ENCODE data around the gene PPFIBP1.

DNA sequence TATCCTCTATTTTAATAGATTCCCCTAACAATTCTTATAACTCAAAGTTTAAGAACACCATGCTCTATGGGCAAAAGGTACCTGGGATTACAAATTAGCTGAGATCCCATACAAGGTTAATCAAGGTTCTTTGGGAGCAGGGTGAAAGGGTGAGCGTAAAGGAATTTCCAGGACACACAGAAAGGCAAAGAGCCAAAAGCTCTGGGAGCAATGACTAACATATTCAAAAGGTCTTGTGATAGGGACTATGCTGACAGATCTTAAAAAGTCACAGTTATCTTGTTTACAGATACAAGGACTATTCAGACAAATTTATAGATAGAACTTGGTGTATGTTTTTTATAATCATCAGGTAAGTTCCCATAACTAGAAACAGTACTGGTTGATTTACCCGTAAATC is 19.5 kb upstream of the PPFIBP1 start:
- TF ChIP-seq POLR2AphosphoS5 (IDR thresholded peaks at IDR 0.05; ENCODE audit: low read depth, low read length), result no peak
- no peak for TF ChIP-seq POLR2A (IDR thresholded peaks at IDR 0.05; ENCODE audit: low read depth, low read length)

All from GM12892 (cell line).